GM19240 (cell line): ENCODE data around the gene CDK19.
"Not testable (repeated sequence)": the region's sequence is repeated elsewhere in the genome, so short reads cannot be mapped to it uniquely, and the experiment has no call there.

ENCODE experiments used
- DNase-seq: peaks from one replicate; pipeline ENCODE4 v3.0.0; 2011; ENCODE audit warnings: low spot score; ENCODE audit not compliant: insufficient read length

Gene CDK19

DNA sequence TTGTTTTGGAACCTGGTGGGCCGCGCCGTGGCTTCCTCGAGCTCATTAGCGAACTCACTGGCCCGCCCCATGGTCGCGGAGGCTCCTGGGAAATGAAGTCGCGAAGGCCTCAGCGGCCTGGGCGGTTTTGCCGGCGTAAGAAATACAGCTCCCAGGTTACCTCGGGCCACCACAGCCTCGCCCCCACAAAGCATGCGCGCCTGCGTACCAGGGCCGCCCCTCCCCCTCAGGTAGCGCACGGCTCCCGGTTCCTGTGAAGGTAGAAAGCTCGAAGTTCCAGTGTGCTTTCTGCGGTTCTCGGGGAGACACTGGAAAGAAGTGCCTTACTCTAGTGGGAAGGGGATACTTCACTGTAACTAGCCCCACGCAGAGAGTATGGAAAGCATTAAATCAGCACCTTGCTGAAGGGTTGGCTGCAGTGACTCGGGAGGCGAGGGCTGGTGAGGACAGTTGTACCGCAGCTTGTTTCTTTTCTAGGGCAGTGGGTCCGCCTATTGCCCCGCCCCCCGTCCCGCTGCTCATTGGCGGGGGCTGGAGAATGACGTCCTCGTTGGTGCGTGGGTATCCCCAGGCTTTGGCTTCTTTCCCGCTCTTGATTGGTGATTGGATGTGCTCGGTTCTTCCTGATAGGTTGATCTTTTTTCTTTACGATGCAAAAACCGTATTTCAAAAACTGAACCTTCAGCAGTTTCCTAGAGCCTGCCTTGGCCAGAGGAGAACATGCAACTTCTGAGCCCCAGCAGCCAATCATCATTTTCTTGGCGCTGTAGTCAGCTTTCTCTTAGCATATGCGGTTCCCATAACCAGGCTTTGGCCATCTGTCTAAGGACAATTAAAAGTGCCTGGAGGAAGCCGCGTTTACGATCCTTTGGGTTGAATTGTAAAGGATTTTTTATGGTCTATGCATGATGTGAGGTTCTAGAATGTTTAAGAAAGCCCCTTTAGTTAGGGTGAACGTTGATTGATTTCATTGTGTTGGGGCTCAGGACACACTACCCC lies at the start of gene CDK19:
TSS of gene CDK19 (minus strand) at position 59 of the 999 bp plus-strand sequence. CDS start 333 bp downstream, outside the sequence.
- DNase-seq = peak; percentile 91

DNA sequence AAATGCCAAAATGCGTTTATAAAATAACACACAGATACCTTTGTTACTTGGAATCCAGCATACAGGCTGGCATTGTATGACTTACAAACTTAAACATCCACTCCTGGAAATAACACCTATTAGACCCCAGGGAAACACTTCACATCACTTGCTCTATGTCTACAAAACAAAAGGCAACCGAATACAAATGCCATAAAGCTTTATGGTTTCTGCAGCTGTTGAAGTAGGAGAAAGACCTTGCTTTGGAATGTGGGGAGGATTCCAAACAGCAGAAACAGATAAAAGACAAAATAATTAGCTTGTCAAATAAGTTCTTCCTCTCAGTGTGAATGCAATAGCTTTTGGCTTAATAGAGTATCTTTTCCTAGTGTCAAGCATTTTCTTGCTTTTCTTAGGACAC lies 49.6 kb upstream of the CDK19 start:
- DNase-seq = no peak

DNA sequence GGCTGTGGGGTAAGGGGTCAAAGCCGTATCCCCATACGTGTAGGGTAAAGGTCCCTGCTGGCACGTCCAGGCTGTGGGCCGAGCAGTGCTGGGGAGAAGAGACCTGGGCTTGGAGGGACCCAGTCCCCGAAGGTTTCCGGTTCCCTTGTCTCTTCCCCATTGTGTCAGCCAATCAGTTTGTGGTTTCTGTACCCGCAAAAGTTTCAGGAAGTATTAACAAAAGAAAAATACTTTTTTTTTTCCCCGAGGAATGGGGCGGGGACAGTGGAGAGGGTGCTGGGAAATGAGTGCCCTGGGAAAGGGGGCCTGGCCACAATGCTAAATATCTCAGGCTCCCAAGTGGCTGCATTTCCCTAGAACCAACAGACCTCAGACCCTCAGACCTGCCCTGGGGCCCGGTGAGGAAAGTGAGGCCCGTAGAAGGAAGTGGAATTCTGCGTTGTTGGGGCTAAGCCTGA lies 44.1 kb upstream of the CDK19 start:
- no peak for DNase-seq

- DNase-seq = no peak
Measured at GRCh38 chr6:110858562-110859214, 43.4 kb upstream of the CDK19 start.

DNA sequence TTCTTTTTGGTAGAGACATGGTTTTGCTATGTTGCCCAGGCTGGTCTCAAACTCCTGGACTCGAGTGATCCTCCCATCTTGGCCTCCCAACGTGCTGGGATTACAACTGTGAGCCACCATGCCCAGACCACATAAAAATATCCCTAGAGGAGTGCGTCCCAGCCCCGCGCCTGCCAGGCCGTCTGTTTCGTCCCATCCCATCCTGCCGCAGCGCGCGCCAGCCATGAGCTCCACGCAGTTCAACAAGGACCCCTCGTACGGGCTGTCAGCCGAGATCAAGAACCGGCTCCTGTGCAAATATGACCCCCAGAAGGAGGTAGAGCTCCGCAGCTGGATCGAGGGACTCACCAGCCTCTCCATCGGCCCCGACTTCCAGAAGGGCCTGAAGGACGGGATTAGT lies 42.7 kb upstream of the CDK19 start:
- no peak for DNase-seq

DNA sequence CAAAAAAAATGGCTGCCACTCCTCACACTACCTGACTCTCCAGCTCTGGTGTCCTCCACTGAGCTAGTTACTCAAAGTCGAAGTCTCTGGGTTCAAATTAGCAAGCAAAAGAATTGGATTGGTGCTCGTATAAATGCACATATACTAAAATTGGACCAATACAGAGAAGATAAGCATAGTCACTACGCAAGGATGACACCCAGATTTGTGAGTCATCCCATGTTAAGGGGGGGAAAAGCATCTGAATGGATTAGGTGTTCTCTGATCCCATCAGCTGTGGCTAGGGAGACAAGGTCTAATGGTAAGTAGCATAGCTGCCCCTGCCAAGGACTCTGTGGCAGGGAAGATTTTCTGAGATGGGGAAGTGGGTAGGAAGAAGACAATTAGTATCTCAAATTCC lies 41.0 kb upstream of the CDK19 start:
- no peak for DNase-seq

- no peak for DNase-seq
Measured at GRCh38 chr6:110853754-110854477, 38.6 kb upstream of the CDK19 start.

DNA sequence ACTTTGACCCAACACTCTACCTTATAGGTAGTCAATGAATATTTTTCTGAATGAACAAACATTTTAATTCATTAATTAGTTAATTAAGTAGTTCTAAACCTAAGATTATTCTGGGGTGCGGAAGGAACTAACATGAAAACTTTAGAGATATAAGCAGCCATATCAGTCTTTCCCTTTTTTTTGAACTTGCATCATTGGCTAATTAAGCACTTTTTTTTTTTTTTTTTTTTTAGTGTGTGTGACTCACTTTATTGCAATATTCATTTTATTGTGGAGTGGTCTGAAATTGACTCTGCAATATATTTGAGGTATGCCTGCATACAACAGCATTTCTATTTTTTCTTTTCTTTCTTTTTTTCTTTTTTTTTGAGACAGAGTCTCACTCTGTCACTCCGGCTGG lies 37.5 kb upstream of the CDK19 start:
- DNase-seq = no peak

- no peak for DNase-seq
Measured at GRCh38 chr6:110849781-110850180, 34.5 kb upstream of the CDK19 start.

DNA sequence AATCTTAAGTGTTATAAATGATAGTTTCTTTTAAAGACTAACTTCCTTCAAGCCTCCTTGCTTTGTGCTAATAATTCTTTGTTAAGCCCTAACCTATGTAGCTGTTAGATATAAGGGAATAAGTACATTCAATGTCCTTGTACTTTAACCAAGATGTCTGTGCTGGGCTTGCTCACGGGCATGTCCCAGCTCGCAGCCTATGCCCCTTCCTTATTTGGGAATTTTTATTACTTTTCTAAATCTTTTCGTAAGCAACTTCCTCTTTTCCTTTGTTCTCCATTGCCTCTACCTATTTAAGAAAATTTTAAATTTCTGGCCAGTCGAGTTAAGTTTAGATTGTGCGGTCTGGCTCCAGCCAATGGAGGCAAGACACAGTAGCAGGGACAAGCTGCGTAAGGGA lies 26.0 kb upstream of the CDK19 start:
- no peak for DNase-seq

- not testable (repeated sequence) for DNase-seq
Measured at GRCh38 chr6:110835751-110836150, 20.5 kb upstream of the CDK19 start.

DNA sequence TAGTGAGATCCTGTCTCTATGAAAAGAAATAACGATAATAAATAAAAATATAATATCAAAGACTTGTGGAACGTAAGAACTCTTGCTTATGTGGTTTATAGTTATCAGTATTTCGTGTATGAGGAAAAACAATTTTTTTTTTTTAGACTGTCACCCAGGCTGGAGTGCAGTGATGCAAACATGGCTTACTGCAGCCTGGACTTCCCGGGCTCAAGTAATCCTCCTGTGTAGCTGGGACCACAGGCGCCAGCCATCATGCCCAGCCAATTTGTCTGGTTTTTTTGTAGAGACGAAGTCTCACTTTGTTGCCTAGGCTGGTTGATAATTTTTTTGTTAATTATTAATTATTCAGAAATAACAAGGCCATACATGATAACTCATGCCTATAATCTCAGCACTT lies 18.6 kb upstream of the CDK19 start:
- DNase-seq = no peak

DNA sequence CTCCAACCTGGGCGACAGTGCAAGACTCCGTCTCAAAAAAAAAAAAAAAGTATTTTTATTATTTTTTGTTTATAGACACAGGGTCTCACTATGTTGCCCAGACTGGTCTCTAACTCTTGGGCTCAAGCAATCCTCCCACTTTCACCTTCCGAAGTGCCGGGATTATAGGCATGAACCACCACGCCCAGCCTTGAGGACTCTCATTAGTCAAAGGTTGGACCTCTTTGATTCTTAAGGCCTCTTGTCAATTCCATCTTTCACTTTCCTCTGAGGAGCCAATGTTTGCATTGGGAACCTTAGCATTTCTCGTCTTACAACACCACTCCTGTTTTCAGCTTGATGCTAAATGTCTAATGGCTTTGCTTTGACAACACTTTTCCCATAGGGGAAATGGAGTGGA lies 16.1 kb upstream of the CDK19 start:
- no peak for DNase-seq

DNA sequence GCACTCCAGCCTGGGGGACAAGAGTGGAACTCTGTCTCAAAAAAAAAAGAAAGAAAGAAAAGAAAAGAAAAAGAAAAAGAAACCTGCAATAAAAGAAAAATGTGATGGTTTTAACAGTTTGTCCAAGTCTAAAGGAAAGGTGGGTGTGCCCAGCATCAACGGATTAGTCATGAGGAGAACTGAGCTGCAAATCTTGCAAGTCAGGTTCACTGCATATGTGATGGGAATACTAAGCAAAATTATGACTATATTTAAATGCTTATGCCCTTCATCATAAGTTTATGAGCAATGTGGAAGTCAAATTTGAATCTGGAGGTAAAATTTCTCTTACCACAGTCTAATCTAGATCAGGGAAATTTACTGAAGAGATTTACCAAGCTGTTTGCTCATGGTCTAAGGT lies 13.1 kb upstream of the CDK19 start:
- DNase-seq = no peak

GRCh38 chr6:110826236-110827129 lies 11.2 kb upstream of the CDK19 start:
- DNase-seq = no peak

- DNase-seq = no peak
Measured at GRCh38 chr6:110823146-110823545, 7.9 kb upstream of the CDK19 start.

DNA sequence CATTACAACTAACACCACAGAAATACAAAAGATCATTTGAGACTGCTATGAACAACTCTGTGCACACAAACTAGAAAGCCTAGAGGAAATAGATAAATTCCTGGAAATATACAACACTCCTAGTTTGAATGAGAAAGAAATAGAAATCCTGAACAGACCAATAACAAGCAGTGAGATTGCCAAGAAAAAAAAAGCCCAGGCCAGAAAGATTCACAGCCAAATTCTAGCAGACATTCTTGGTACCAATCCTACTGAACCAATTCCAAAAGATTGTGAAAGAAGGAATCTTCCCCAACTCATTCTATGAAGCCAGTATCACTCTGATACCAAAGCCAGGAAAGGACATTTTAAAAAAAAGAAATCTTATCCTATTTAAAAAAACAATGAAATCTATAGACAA lies 7.0 kb upstream of the CDK19 start:
- no peak for DNase-seq

DNA sequence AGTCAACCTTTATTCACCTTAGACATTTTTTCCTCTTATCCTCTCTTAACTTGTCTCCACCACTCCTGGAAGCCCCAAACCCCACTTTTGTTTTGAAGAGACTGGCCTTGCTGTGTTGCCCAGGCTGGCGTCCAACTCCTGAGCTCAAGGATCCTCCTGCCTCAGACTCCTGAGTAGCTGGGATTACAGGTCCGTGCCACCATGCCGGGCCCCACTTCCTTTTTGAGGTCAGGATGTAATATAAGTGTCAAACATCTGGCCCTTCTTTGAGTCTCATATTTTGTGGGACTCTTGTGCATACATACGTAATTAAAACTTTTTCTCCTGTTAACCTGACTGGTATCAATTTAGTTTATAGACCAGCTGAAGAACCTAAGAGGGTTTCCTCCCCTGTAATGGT lies 1.4 kb upstream of the CDK19 start:
- DNase-seq = no peak

DNA sequence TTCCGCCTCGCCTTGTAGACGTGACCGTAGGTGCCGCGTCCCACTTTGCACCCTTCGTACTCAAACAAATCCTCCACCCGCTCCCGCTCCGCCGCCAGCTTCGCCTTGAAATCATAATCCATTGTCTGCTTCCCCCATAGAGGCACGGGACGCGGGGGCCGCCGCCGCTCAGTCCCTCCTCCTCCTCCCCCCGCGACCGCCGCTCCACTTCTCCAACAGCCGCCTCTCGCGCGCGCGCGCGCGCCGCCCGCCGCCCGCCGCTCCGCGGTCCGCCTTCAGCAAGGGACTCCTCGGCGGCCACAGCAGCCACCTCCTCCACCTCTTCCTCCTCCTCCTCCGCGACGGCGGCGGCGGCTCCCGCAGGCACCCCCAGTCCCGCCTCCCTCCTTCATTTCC lies 256 bp downstream of the CDK19 start:
- DNase-seq = no peak

GRCh38 chr6:110814102-110815014 lies 911 bp downstream of the CDK19 start:
- DNase-seq = peak; percentile 17
